Nephron (organoid): ENCODE measurements around the gene LAMA3.

Experiments
- H3K27ac Mint-ChIP-seq, 3 experiments: 2 replicates each; pipeline ENCODE4 v1.8.0; 2020; ENCODE audit warnings: mixed read lengths in 3 of 3, mild to moderate bottlenecking in 2 of 3, moderate library complexity in 1 of 3
- H3K27me3 Mint-ChIP-seq: 2 replicates; pipeline ENCODE4 v1.8.0; 2021; ENCODE audit warnings: low read depth, mild to moderate bottlenecking, moderate library complexity, mixed read lengths
- H3K36me3 Mint-ChIP-seq: 2 replicates; pipeline ENCODE4 v1.8.0; 2020; ENCODE audit warnings: low read depth, mixed read lengths
- H3K4me1 Mint-ChIP-seq: 2 replicates; pipeline ENCODE4 v1.8.0; 2020; ENCODE audit warnings: mixed read lengths
- H3K4me3 Mint-ChIP-seq, 3 experiments: 2 replicates each; pipeline ENCODE4 v1.8.0; 2020; ENCODE audit warnings: mild to moderate bottlenecking in 3 of 3, mixed read lengths in 3 of 3, moderate library complexity in 2 of 3
- H3K9me3 Mint-ChIP-seq: 2 replicates; pipeline ENCODE4 v1.8.0; 2020; ENCODE audit warnings: mixed read lengths
- CTCF ChIP-seq, 3 experiments: fragments of 200-600 bp; sonication (generic); IDR thresholded peaks; one replicate each; pipeline ENCODE4 v1.5.0; 2021; ENCODE audit warnings: antibody characterized with exemption in 3 of 3; ENCODE audit not compliant: unreplicated experiment in 3 of 3

LAMA3 gene

DNA sequence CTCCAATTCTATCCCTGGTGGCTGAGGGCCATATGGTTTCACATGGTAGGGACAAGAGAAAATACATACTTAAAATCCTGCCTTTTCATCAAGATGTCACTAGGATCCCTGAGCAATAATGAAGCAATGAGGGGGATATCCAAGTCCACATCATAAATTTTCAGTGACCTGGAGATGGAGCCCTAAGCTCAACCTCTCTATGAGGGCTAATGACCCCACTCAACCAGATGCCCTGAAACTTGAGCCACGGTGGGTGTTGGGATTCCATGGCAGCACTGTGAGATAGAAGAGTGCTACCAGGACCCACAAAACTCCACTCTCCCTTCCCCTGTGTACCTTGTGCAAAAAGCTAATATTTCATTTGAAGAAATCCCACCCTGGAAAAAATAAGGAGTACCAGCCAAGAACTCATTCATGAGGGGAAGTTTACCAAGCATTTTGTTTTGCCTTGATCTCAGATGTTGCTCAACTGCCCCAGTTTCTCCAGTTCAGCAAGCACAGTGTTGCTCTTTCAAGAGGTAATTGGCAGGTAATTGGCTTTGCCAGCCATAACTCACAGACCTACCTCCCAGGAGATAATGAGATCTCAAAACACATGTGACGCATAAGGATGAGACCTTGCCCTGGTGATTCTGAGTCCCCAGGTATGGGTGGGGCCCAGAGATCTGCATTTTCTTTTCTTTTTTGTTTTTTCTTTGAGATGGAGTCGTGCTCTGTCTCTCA, 274.4 kb downstream of the LAMA3 start:
- peak overlapping the region in 1 of 3 experiments; percentile 66 for H3K27ac Mint-ChIP-seq
- no peak for TF ChIP-seq CTCF (IDR thresholded peaks at IDR 0.05; ENCODE audit: unreplicated experiment in 3 of 3)

GRCh38 chr18:23964282-23965238, 275.3 kb downstream of the LAMA3 start:
- H3K27ac Mint-ChIP-seq, result peak overlapping the region in 2 of 3 experiments; percentile 32 to 66
- TF ChIP-seq CTCF (IDR thresholded peaks at IDR 0.05; ENCODE audit: unreplicated experiment in 3 of 3), result no peak
- H3K4me1 Mint-ChIP-seq, result peaks cover 5% of the 10 kb centered on the region
- H3K4me3 Mint-ChIP-seq, result no peak overlapping the region
- H3K36me3 Mint-ChIP-seq, result no peaks in the 10 kb centered on the region
- no peaks in the 10 kb centered on the region for H3K9me3 Mint-ChIP-seq
- peaks cover 7% of the 10 kb centered on the region for H3K27me3 Mint-ChIP-seq

More for the DNA sequence above, 274.4 kb downstream of the LAMA3 start:
- Mint-ChIP-seq H3K4me3 (no peak overlapping the region), H3K27me3 (peaks cover 6% of the 10 kb centered on the region), H3K36me3 (no peaks in the 10 kb centered on the region), H3K9me3 (no peaks in the 10 kb centered on the region), H3K4me1 (peaks cover 9% of the 10 kb centered on the region)

- Mint-ChIP-seq H3K9me3 (no peaks in the 10 kb centered on the region), H3K4me1 (peaks cover 5% of the 10 kb centered on the region), H3K36me3 (no peaks in the 10 kb centered on the region), H3K27ac (no peak overlapping the region), H3K4me3 (no peak overlapping the region), H3K27me3 (peaks cover 10% of the 10 kb centered on the region)
- TF ChIP-seq CTCF (IDR thresholded peaks at IDR 0.05; ENCODE audit: unreplicated experiment in 3 of 3), result no peak
These were observed 277.7 kb downstream of the LAMA3 start for GRCh38 chr18:23966909-23967308.

DNA sequence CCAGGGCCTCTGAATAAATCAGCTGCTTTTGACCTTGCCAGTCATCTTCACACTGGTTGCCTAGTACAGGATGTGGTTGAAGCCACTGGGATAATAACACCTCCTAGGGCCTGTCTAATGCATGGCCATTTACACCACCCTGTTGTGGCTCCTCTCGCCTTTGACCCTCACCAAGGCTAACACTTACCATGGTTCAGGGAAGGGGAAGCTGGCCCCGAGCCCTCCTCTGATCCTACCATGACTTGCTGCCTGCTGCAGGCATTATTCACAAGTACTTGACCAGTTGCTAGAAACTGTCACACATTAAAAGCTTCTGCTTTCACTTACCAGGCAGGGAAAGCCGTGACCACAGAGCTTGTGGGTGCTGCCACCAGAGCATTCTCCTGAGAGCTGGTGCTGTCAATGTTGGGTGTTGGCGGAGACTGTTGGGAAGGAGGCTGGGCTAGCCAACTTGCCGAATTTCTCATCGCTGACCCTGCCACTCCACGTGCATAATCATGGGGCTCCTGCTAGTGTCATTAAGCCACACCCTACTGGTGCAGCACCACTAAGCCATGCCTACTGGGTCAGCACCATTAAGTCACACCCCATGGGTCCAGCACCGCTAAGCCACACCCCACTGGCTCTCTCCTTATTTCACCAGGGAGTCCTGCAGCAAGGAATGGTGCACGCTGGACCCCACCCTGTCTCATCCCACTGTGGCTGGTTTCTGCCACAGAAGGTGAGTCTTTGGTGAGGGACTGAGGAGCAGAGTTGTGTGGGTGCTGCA, 278.3 kb downstream of the LAMA3 start:
- no peak overlapping the region for H3K4me3 Mint-ChIP-seq
- H3K36me3 Mint-ChIP-seq, result no peaks in the 10 kb centered on the region
- TF ChIP-seq CTCF (IDR thresholded peaks at IDR 0.05; ENCODE audit: unreplicated experiment in 3 of 3), result no peak
- no peaks in the 10 kb centered on the region for H3K9me3 Mint-ChIP-seq
- H3K27ac Mint-ChIP-seq, result no peak overlapping the region
- H3K27me3 Mint-ChIP-seq, result peaks cover 12% of the 10 kb centered on the region
- peaks cover 5% of the 10 kb centered on the region for H3K4me1 Mint-ChIP-seq

- H3K27me3 Mint-ChIP-seq, result peaks cover 14% of the 10 kb centered on the region
- no peak for TF ChIP-seq CTCF (IDR thresholded peaks at IDR 0.05; ENCODE audit: unreplicated experiment in 3 of 3)
These were observed 279.7 kb downstream of the LAMA3 start for GRCh38 chr18:23968638-23969604.

More at GRCh38 chr18:23968638-23969604, 279.7 kb downstream of the LAMA3 start:
- no peaks in the 10 kb centered on the region for H3K9me3 Mint-ChIP-seq
- H3K4me3 Mint-ChIP-seq, result no peak overlapping the region
- no peaks in the 10 kb centered on the region for H3K36me3 Mint-ChIP-seq
- peaks cover 5% of the 10 kb centered on the region for H3K4me1 Mint-ChIP-seq
- no peak overlapping the region for H3K27ac Mint-ChIP-seq
